ENCODE data around the gene HRAS. TPM values are rescaled to one million over a fixed set of nuclear protein-coding genes. Genes with fewer than 3 reads are reported as not detected.
A peak's percentile ranks its signal among the peaks of the same experiment; 100 is the strongest.

The HRAS gene
- total and polyA plus RNA-seq, 10 donors, result 16.6 to 90.9 (median 31.2) TPM

- Histone ChIP-seq H3K36me3 (peaks cover 11 to 100% (median 91%) of the 10 kb centered on the region in 6 donors), H3K9me3 (no peaks in the 10 kb centered on the region), H3K27me3 (replicated peaks in 1 of 7) (no peaks in the 10 kb centered on the region), H3K27ac (no peak overlapping the region), H3K4me1 (peaks cover 0 to 14% (median 6%) of the 10 kb centered on the region in 6 donors), H3K4me3 (no peak overlapping the region)
- intact Hi-C loops (cut with DNase I; ENCODE audit: low total_unique reads), result no loop called here
- no peak for DNase-seq
- no peak for TF ChIP-seq POLR2AphosphoS5 (IDR thresholded peaks at IDR 0.05)
- no peak for TF ChIP-seq CTCF (IDR thresholded peaks at IDR 0.05 in 8 of 11, conservative IDR thresholded peaks at IDR 0.05 in 3 of 11)
- no peak for TF ChIP-seq POLR2A (IDR thresholded peaks at IDR 0.05)
- WGBS, 5 donors, result 94 to 96% (median 95%) methylated on average over 34 of the region's 34 CpGs
These were observed 38.4 kb downstream of the HRAS start for GRCh38 chr11:496834-497564.

- no peak overlapping the region for H3K4me3 ChIP-seq
- H3K27ac ChIP-seq, result no peak overlapping the region
- H3K36me3 ChIP-seq, result peaks cover 11 to 96% (median 85%) of the 10 kb centered on the region in 6 donors
- 66 to 84% (median 72%) methylated on average over 10 of the region's 10 CpGs for WGBS, 5 donors
- peaks cover 0 to 7% (median 0%) of the 10 kb centered on the region in 6 donors for H3K4me1 ChIP-seq
- no peaks in the 10 kb centered on the region for H3K27me3 ChIP-seq (replicated peaks in 1 of 7)
- intact Hi-C loops (cut with DNase I; ENCODE audit: low total_unique reads), result no loop called here
- DNase-seq, result no peak
- H3K9me3 ChIP-seq, result no peaks in the 10 kb centered on the region
- TF ChIP-seq POLR2AphosphoS5 (IDR thresholded peaks at IDR 0.05) (peak in 1 of 3 donors; percentile 18), POLR2A (IDR thresholded peaks at IDR 0.05) (no peak), CTCF (IDR thresholded peaks at IDR 0.05 in 8 of 11, conservative IDR thresholded peaks at IDR 0.05 in 3 of 11) (no peak)
These were observed 39.8 kb downstream of the HRAS start for GRCh38 chr11:495537-495931.

GRCh38 chr11:494761-495536 is 40.4 kb downstream of the HRAS start:
- intact Hi-C loops (cut with DNase I; ENCODE audit: low total_unique reads), result no loop called here
- no peak for DNase-seq
- 86 to 93% (median 90%) methylated on average over 21 to 37 of the region's 37 CpGs for WGBS, 5 donors
- Histone ChIP-seq H3K27me3 (replicated peaks in 1 of 7) (no peaks in the 10 kb centered on the region), H3K9me3 (no peaks in the 10 kb centered on the region), H3K4me3 (no peak overlapping the region), H3K4me1 (peaks cover 0 to 7% (median 0%) of the 10 kb centered on the region in 6 donors), H3K36me3 (peaks cover 7 to 96% (median 84%) of the 10 kb centered on the region in 6 donors), H3K27ac (no peak overlapping the region)
- TF ChIP-seq CTCF (IDR thresholded peaks at IDR 0.05 in 8 of 11, conservative IDR thresholded peaks at IDR 0.05 in 3 of 11) (no peak), POLR2AphosphoS5 (IDR thresholded peaks at IDR 0.05) (peak in 2 of 3 donors; percentile 9 to 50)

Data from spleen (tissue), 11 donors.